ENCODE results near the gene GIGYF2. TPM values are rescaled to one million over a fixed set of nuclear protein-coding genes. Genes with fewer than 3 reads are reported as not detected.
A peak's percentile ranks its signal among the peaks of the same experiment; 100 is the strongest.

The GIGYF2 gene
- total and polyA plus RNA-seq, 2 of the 4 experiments (the other 2 are of a cell fraction) = 14.7 to 66.0 TPM

DNA sequence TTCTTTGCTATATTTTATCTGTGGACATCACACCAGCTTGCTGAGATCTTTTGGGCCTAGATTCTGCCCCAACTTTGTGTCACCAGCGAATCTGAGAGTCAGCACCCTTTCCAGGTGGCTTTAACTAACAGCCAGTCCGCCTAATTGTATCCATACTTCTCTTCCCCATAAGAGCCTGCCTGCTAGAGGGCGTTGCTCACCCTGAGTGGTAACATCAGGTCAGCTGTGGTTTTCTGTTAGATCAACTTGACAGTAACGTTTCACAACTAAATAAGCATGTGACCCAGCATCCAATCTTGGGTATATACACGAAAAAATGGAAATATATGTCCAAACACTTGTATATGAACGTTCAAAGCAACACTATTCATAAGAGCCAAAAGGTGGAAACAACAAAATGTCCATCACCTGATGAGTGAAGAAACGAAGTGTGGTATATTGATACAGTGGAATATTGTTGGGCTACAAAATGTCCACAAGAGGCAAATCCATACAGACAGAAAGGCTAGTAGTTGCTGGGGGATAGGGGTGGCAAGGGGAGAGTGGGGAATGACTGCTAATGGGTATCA is 38.8 kb upstream of the GIGYF2 start:
- H4K8ac ChIP-seq (ENCODE audit: low read depth in 2 of 2, low read length in 2 of 2) = no peak overlapping the region
- H3K9ac ChIP-seq (ENCODE audit: low read depth, low read length) = no peak overlapping the region
- H3K14ac ChIP-seq (replicated peaks; ENCODE audit: low read depth, low read length) = no peak overlapping the region
- no peak overlapping the region for H2BK120ac ChIP-seq (ENCODE audit: low read depth, low read length)
- H3K4ac ChIP-seq (ENCODE audit: low read depth, low read length) = no peak overlapping the region
- no TSS peak for BruUV-seq (replicated peaks)
- H3K4me3 ChIP-seq (ENCODE audit: insufficient read depth, low read depth, low read length) = no peak overlapping the region
- H4K20me1 ChIP-seq (ENCODE audit: insufficient read depth, low read length) = no peaks in the 10 kb centered on the region
- H2AK9ac ChIP-seq (replicated peaks; ENCODE audit: low read depth, low read length, poor library complexity) = no peak overlapping the region
- H3K18ac ChIP-seq (ENCODE audit: low read depth, low read length) = no peak overlapping the region
- no peak overlapping the region for H3K4me2 ChIP-seq (ENCODE audit: low read depth, low read length)
- no peak overlapping the region for H2BK5ac ChIP-seq (ENCODE audit: low read depth, low read length, poor library complexity, severe bottlenecking)
- in situ Hi-C loops (cut with MboI; ENCODE audit: low sequenced_read_pairs) (no loop called here), dilution Hi-C loops (cut with HindIII; ENCODE audit: low sequenced_read_pairs, unreplicated experiment) (no loop called here), intact Hi-C loops (cut with micrococcal nuclease) (no loop called here)
- H3K23ac ChIP-seq (ENCODE audit: low read depth, low read length) = no peak overlapping the region
- no peaks in the 10 kb centered on the region for H3K4me1 ChIP-seq (ENCODE audit: control insufficient read depth, insufficient read depth, low read length)
- H2AK5ac ChIP-seq (ENCODE audit: low read depth, low read length) = no peak overlapping the region
- no peak overlapping the region for H3K27ac ChIP-seq (ENCODE audit: insufficient read depth, low read length)
- H3K56ac ChIP-seq (ENCODE audit: extremely low read depth, insufficient read depth, low read length) = no peak overlapping the region
- no peak overlapping the region for H4K5ac ChIP-seq (ENCODE audit: low read depth, low read length)
- DNase-seq (no peak), ATAC-seq (ENCODE audit: low read depth) (no peak)
- no peak overlapping the region for H2BK15ac ChIP-seq (ENCODE audit: low read depth, low read length)
- H2BK20ac ChIP-seq (ENCODE audit: low read depth, low read length) = no peak overlapping the region
- no peaks in the 10 kb centered on the region for H3K79me1 ChIP-seq (ENCODE audit: low read depth in 1 of 2, low read length in 2 of 2)
- H4K91ac ChIP-seq (ENCODE audit: insufficient read depth, low read depth, low read length) = no peak overlapping the region
- H3K9me3 ChIP-seq (ENCODE audit: control insufficient read depth, insufficient read depth, low read length) = no peaks in the 10 kb centered on the region
- ChIA-PET CTCF (no interaction called here), POLR2A (ENCODE audit: unreplicated experiment) (no interaction called here)
- TF ChIP-seq MXI1 (IDR thresholded peaks at IDR 0.05; ENCODE audit: borderline replicate concordance, low read depth, low read length) (no peak), RCOR1 (IDR thresholded peaks at IDR 0.05; ENCODE audit: insufficient replicate concordance, low read length) (no peak), RAD21 (IDR thresholded peaks at IDR 0.05; ENCODE audit: low read length) (no peak), POLR2A (IDR thresholded peaks at IDR 0.05; ENCODE audit: low read depth, low read length) (no peak), RFX5 (IDR thresholded peaks at IDR 0.05; ENCODE audit: low read depth, low read length) (no peak), MAFK (IDR thresholded peaks at IDR 0.05; ENCODE audit: low read depth, low read length) (no peak), CEBPB (IDR thresholded peaks at IDR 0.05; ENCODE audit: low read depth, low read length) (no peak), BHLHE40 (IDR thresholded peaks at IDR 0.05; ENCODE audit: low read depth, low read length) (no peak)
- TF ChIP-seq, protein P1, sequence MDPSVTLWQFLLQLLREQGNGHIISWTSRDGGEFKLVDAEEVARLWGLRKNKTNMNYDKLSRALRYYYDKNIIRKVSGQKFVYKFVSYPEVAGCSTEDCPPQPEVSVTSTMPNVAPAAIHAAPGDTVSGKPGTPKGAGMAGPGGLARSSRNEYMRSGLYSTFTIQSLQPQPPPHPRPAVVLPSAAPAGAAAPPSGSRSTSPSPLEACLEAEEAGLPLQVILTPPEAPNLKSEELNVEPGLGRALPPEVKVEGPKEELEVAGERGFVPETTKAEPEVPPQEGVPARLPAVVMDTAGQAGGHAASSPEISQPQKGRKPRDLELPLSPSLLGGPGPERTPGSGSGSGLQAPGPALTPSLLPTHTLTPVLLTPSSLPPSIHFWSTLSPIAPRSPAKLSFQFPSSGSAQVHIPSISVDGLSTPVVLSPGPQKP (IDR thresholded peaks at IDR 0.05; ENCODE audit: borderline replicate concordance, low read depth, low read length) = no peak
- H3K27me3 ChIP-seq (ENCODE audit: control insufficient read depth, insufficient read depth, low read length) = peaks cover 9% of the 10 kb centered on the region
- H2AFZ ChIP-seq (replicated peaks; ENCODE audit: low read length, poor library complexity) = peak overlapping the region; percentile 26
- no CpG with 5 or more reads among the region's 7 CpGs for WGBS, 2 experiments (ENCODE audit: extremely low coverage in 2 of 2, insufficient read length in 1 of 2)
- H3K9me1 ChIP-seq (ENCODE audit: insufficient read depth, low read length) = no peaks in the 10 kb centered on the region
- no peaks in the 10 kb centered on the region for H3K36me3 ChIP-seq (ENCODE audit: control insufficient read depth, insufficient read depth, low read length)

All from IMR-90 (cell line).